Measurements from ENCODE around the gene GOLPH3L. TPM values are rescaled to one million over a fixed set of nuclear protein-coding genes. Genes with fewer than 3 reads are reported as not detected.

The GOLPH3L gene
- total and polyA plus RNA-seq, 10 of the 15 experiments (the other 5 are each of a cell fraction or from before 2014, with no cell fraction given) = 7.7 to 29.9 (median 19.2) TPM

GRCh38 chr1:150629115-150629928, 67.6 kb downstream of the GOLPH3L start, which contains the start of gene ENSA (continued):
- TF ChIP-seq STAT1 (conservative IDR thresholded peaks at IDR 0.05) (no peak), ZBTB11 (CRISPR knock-in tag; IDR thresholded peaks at IDR 0.05) (no peak), KLF5 (IDR thresholded peaks at IDR 0.05; ENCODE audit: partially characterized antibody) (peak; percentile 82), MYB (IDR thresholded peaks at IDR 0.05; ENCODE audit: borderline replicate concordance, low read depth, low read length) (no peak), EED (IDR thresholded peaks at IDR 0.05; ENCODE audit: low read depth) (no peak), TBL1XR1 (IDR thresholded peaks at IDR 0.05; ENCODE audit: low read depth, low read length) (no peak), ZNF687 (IDR thresholded peaks at IDR 0.05) (0 out of 2 replicates have a peak, but pooled peaks have one; percentile 1), ZBED1 (IDR thresholded peaks at IDR 0.05; ENCODE audit: borderline replicate concordance) (no peak), IRF4 (IDR thresholded peaks at IDR 0.05; ENCODE audit: low read depth, low read length) (peak; percentile 54; the same call in 1 of the 2 replicates), YY1 (IDR thresholded peaks at IDR 0.05; ENCODE audit: low read depth, low read length) (peak; percentile 97), GATAD2B (conservative IDR thresholded peaks at IDR 0.05; ENCODE audit: low read depth) (peak; percentile 18; the same call in 1 of the 2 replicates), CHD1 (IDR thresholded peaks at IDR 0.05; ENCODE audit: low read depth, low read length) (0 out of 2 replicates have a peak, but pooled peaks have one; percentile 86), USF2 (IDR thresholded peaks at IDR 0.05; ENCODE audit: borderline replicate concordance, low read depth, low read length) (peak; percentile 14; the same call in 1 of the 2 replicates), E2F4 (IDR thresholded peaks at IDR 0.05; ENCODE audit: low read depth, low read length) (no peak), ZBTB33 (IDR thresholded peaks at IDR 0.05) (no peak; the same call in 1 of the 2 replicates), SMARCA5 (IDR thresholded peaks at IDR 0.05) (peak; percentile 78; the same call in 1 of the 2 replicates), TAF1 (IDR thresholded peaks at IDR 0.05; ENCODE audit: borderline replicate concordance, low read depth, low read length) (peak; percentile 54; the same call in 1 of the 2 replicates), CBX5 (IDR thresholded peaks at IDR 0.05; ENCODE audit: low read depth) (no peak)
